SK-N-MC (cell line): ENCODE data around the gene PI4KA.

Experiments
- EZH2 ChIP-seq: fragments of 200-600 bp; sonication (generic); IDR thresholded peaks from one replicate; pipeline ENCODE4 v1.6.1; 2017; ENCODE audit warnings: antibody characterized with exemption
- FOXP2 ChIP-seq: optimal IDR thresholded peaks from 2 replicates; pipeline ENCODE3; 2011; ENCODE audit warnings: mild to moderate bottlenecking, moderate library complexity; ENCODE audit not compliant: insufficient read depth; ENCODE audit errors: extremely low read length, control extremely low read depth
- POLR2AphosphoS5 ChIP-seq: IDR thresholded peaks from 2 replicates; pipeline ENCODE4 v1.6.1; 2012; ENCODE audit warnings: mild to moderate bottlenecking, low read depth, low read length, borderline replicate concordance

DNA sequence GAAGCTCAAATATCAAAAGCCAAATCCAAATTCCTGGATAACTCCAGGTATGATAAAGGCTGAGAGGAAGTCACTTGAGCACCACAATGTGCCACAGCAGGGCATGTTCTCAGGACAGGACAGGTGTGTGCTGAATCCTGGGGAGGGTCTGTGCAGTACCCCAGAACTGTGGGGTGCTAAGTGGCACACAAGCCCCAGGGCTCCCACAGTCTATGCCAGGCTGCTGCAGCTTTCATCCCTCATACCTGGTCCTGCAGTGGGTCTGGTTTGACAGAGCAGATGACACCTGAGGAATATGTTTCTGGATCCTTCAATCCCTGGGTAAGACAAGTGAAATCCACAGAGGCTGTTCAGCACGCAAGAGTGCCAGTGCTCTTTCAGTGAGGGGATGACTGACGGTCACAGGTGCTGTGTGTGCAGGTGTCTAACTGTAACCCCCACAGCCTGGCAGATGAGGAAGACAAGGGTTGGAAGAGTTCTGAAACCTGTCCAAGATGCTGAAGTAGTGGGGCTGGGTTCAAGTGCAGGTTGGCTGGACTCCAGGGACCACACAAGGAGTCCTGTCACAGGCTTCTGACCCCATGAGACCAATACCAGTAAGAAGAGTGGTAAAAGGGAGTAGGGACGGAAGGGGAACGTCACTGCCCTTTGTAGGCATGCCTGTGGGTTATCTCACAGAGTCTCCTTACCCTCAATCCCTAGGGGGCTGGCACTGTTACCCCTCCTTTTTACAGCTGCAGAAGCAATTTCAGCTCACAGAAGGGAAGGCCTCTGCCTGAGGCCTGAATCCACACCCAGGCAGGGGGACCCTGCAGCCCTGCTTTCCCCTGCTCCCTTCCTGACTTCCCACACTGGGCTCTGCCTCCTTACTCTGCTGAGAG lies 70.6 kb downstream of the PI4KA start:
- TF ChIP-seq EZH2 (no peak), POLR2AphosphoS5 (no peak), FOXP2 (no peak)
